Measurements from ENCODE around the gene USP15. TPM values are rescaled to one million over a fixed set of nuclear protein-coding genes. Genes with fewer than 3 reads are reported as not detected.

USP15 gene
- total and polyA plus RNA-seq, 2 of the 4 experiments (the other 2 are of a cell fraction): 28.5 to 49.6 TPM

DNA sequence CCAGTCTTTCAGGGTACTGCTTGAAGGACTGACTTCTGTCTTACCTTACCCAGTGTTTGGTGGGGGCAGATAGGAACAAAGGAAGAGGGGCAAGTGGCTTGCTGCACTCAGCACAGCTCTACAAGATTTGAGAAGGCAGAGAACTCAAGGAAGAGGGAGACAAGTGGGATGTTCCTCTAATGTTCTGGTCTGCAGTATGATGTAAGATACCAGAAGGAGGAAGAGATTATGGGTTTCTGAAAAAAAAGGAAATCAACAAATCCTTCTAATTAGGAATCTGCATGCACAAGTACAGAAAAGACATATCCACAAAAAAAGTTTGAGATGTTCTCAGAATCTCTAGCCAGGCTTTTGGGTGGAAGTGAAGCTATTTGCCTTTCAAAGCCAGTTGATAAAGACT is 37.1 kb downstream of the USP15 start:
- intact Hi-C loops (cut with micrococcal nuclease): no loop called here

More for the DNA sequence above, 37.1 kb downstream of the USP15 start:
- no peak overlapping the region for H3K4me2 ChIP-seq (ENCODE audit: low read depth, low read length)
- H4K20me1 ChIP-seq (ENCODE audit: insufficient read depth, low read length): peaks cover 18% of the 10 kb centered on the region
- H2BK20ac ChIP-seq (ENCODE audit: low read depth, low read length): no peak overlapping the region
- peaks cover 12% of the 10 kb centered on the region for H3K36me3 ChIP-seq (ENCODE audit: control insufficient read depth, insufficient read depth, low read length)
- no peak overlapping the region for H2BK120ac ChIP-seq (ENCODE audit: low read depth, low read length)
- H2BK5ac ChIP-seq (ENCODE audit: low read depth, low read length, poor library complexity, severe bottlenecking): no peak overlapping the region
- H3K56ac ChIP-seq (ENCODE audit: extremely low read depth, insufficient read depth, low read length): no peak overlapping the region
- TF ChIP-seq MAFK (IDR thresholded peaks at IDR 0.05; ENCODE audit: low read depth, low read length) (no peak), CHD1 (IDR thresholded peaks at IDR 0.05; ENCODE audit: low read depth, low read length) (no peak), NFE2L2 (IDR thresholded peaks at IDR 0.05; ENCODE audit: low read depth, low read length) (no peak), RCOR1 (IDR thresholded peaks at IDR 0.05; ENCODE audit: insufficient replicate concordance, low read length) (no peak), CEBPB (IDR thresholded peaks at IDR 0.05; ENCODE audit: low read depth, low read length) (no peak), FOS (IDR thresholded peaks at IDR 0.05; ENCODE audit: low read depth, low read length) (no peak), BHLHE40 (IDR thresholded peaks at IDR 0.05; ENCODE audit: low read depth, low read length) (no peak), MAZ (IDR thresholded peaks at IDR 0.05; ENCODE audit: borderline replicate concordance, low read depth, low read length) (no peak), MXI1 (IDR thresholded peaks at IDR 0.05; ENCODE audit: borderline replicate concordance, low read depth, low read length) (no peak), RAD21 (IDR thresholded peaks at IDR 0.05; ENCODE audit: low read length) (no peak), SMC3 (IDR thresholded peaks at IDR 0.05; ENCODE audit: low read depth, low read length) (no peak), RFX5 (IDR thresholded peaks at IDR 0.05; ENCODE audit: low read depth, low read length) (no peak), POLR2A (IDR thresholded peaks at IDR 0.05; ENCODE audit: low read depth, low read length) (no peak)
- TF ChIP-seq, protein P1, sequence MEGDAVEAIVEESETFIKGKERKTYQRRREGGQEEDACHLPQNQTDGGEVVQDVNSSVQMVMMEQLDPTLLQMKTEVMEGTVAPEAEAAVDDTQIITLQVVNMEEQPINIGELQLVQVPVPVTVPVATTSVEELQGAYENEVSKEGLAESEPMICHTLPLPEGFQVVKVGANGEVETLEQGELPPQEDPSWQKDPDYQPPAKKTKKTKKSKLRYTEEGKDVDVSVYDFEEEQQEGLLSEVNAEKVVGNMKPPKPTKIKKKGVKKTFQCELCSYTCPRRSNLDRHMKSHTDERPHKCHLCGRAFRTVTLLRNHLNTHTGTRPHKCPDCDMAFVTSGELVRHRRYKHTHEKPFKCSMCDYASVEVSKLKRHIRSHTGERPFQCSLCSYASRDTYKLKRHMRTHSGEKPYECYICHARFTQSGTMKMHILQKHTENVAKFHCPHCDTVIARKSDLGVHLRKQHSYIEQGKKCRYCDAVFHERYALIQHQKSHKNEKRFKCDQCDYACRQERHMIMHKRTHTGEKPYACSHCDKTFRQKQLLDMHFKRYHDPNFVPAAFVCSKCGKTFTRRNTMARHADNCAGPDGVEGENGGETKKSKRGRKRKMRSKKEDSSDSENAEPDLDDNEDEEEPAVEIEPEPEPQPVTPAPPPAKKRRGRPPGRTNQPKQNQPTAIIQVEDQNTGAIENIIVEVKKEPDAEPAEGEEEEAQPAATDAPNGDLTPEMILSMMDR (conservative IDR thresholded peaks at IDR 0.05; ENCODE audit: low read depth, low read length): no peak
- TF ChIP-seq, protein P2, sequence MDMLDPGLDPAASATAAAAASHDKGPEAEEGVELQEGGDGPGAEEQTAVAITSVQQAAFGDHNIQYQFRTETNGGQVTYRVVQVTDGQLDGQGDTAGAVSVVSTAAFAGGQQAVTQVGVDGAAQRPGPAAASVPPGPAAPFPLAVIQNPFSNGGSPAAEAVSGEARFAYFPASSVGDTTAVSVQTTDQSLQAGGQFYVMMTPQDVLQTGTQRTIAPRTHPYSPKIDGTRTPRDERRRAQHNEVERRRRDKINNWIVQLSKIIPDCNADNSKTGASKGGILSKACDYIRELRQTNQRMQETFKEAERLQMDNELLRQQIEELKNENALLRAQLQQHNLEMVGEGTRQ (IDR thresholded peaks at IDR 0.05; ENCODE audit: low read depth, low read length): no peak
- TF ChIP-seq, protein P3, sequence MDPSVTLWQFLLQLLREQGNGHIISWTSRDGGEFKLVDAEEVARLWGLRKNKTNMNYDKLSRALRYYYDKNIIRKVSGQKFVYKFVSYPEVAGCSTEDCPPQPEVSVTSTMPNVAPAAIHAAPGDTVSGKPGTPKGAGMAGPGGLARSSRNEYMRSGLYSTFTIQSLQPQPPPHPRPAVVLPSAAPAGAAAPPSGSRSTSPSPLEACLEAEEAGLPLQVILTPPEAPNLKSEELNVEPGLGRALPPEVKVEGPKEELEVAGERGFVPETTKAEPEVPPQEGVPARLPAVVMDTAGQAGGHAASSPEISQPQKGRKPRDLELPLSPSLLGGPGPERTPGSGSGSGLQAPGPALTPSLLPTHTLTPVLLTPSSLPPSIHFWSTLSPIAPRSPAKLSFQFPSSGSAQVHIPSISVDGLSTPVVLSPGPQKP (IDR thresholded peaks at IDR 0.05; ENCODE audit: borderline replicate concordance, low read depth, low read length): no peak
- no peak for ATAC-seq (ENCODE audit: low read depth)
- BruUV-seq (replicated peaks): no TSS peak
- H4K5ac ChIP-seq (ENCODE audit: low read depth, low read length): no peak overlapping the region
- H3K4ac ChIP-seq (ENCODE audit: low read depth, low read length): no peak overlapping the region
- H2AFZ ChIP-seq (replicated peaks; ENCODE audit: low read length, poor library complexity): no peak overlapping the region
- no peak overlapping the region for H3K4me3 ChIP-seq (ENCODE audit: insufficient read depth, low read depth, low read length)
- H2BK15ac ChIP-seq (ENCODE audit: low read depth, low read length): no peak overlapping the region
- peaks cover 1% of the 10 kb centered on the region; the same call in 1 of the 2 replicates for H3K4me1 ChIP-seq (ENCODE audit: control insufficient read depth, insufficient read depth, low read length)
- no peak overlapping the region for H3K9ac ChIP-seq (ENCODE audit: low read depth, low read length)
- in situ Hi-C loops (cut with MboI; ENCODE audit: low sequenced_read_pairs): no loop called here
- dilution Hi-C loops (cut with HindIII; ENCODE audit: low sequenced_read_pairs, unreplicated experiment): no loop called here
- H3K27me3 ChIP-seq (ENCODE audit: control insufficient read depth, insufficient read depth, low read length): no peaks in the 10 kb centered on the region
- CTCF ChIA-PET: no interaction called here
- no peak overlapping the region for H4K8ac ChIP-seq (ENCODE audit: low read depth in 2 of 2, low read length in 2 of 2)
- no peak for DNase-seq
- H2AK9ac ChIP-seq (replicated peaks; ENCODE audit: low read depth, low read length, poor library complexity): no peak overlapping the region
- POLR2A ChIA-PET (ENCODE audit: unreplicated experiment): no interaction called here
- H2AK5ac ChIP-seq (ENCODE audit: low read depth, low read length): no peak overlapping the region
- H3K14ac ChIP-seq (replicated peaks; ENCODE audit: low read depth, low read length): no peak overlapping the region
- H3K79me1 ChIP-seq (ENCODE audit: low read depth in 1 of 2, low read length in 2 of 2): peaks cover 35 to 52% of the 10 kb centered on the region in 2 experiments
- peaks cover 7% of the 10 kb centered on the region for H3K9me1 ChIP-seq (ENCODE audit: insufficient read depth, low read length)
- H3K18ac ChIP-seq (ENCODE audit: low read depth, low read length): no peak overlapping the region
- H4K91ac ChIP-seq (ENCODE audit: insufficient read depth, low read depth, low read length): no peak overlapping the region
- no peaks in the 10 kb centered on the region; the same call in 1 of the 2 replicates for H3K9me3 ChIP-seq (ENCODE audit: control insufficient read depth, insufficient read depth, low read length)
- H3K27ac ChIP-seq (ENCODE audit: insufficient read depth, low read length): no peak overlapping the region
- H3K23ac ChIP-seq (ENCODE audit: low read depth, low read length): no peak overlapping the region

All from IMR-90 (cell line).